ENCODE measurements around the gene ARL15.
"Not testable (repeated sequence)": the region's sequence is repeated elsewhere in the genome, so short reads cannot be mapped to it uniquely, and the experiment has no call there.

ARL15 gene

DNA sequence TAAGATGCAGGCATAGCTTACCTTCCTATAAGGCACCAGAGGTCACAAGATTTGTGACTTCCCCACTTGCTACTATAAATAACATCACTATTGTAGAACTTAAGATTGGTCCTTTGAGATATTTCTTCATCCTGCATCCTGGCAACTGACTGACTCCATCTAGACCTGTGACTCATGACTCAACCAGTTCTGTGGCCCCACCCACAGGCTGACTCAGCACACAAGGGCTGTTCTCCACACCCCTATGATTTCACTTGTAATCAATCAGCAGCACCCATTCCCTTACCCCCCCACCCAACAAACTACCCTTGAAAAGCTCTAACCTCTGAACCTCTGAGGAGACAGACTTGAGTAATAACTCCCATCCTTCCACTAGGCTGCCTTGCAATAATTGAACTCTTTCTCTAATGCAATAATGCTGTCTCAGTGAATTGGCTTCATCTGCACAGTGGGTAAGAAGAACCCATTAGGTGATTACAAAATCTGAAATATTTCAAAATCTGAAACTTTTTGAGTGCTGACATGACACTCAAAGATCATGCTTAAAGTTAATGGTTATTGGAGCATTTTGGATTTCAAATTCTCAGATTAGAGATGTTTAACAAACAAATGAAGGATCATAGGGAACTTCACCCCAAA, 296.7 kb downstream of the ARL15 start:
- no peak for DNase-seq

- no peak for DNase-seq
These were observed 300.5 kb downstream of the ARL15 start for GRCh38 chr5:54009828-54010227.

DNA sequence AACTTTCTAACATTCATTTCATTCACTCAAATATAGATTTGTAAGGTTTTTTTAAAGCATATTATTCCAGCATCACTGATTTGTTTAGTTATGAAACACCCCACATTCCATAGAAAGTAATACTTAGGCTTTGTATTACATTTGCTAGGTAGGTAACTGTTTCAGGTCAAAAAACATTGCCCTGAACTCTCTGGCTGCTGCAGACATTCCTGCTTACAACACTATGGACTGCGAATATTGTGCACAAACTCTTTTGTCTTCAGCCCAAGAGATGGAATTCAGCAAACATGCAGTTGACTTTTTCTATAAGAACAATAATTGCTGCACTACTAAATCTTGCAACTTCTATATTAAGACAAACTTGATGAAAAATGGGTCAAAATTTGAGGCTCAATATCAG, 301.0 kb downstream of the ARL15 start:
- no peak for DNase-seq

GRCh38 chr5:54007827-54008777, 302.3 kb downstream of the ARL15 start:
- DNase-seq, result no peak

- DNase-seq, result no peak
These were observed 305.7 kb downstream of the ARL15 start for GRCh38 chr5:54004697-54005096.

DNA sequence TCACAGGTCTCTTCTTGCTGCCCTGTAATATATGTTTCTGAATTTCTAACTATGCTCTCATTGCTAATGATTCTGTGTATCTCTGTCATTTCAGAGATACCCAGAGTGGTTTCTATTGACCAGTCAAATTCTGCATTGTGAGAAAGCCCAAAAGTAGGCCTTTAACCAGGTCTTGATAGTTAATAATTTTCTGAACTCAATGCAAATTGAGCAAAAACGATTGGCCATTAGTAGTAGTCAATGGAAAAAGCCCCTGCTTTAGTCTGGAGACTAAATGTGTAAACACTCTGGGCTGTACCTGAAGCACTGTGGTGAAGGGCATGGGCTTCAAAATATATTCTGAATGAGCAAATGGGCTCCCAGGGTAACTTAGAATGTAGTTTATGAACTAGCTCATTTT, 307.6 kb downstream of the ARL15 start:
- no peak for DNase-seq

DNA sequence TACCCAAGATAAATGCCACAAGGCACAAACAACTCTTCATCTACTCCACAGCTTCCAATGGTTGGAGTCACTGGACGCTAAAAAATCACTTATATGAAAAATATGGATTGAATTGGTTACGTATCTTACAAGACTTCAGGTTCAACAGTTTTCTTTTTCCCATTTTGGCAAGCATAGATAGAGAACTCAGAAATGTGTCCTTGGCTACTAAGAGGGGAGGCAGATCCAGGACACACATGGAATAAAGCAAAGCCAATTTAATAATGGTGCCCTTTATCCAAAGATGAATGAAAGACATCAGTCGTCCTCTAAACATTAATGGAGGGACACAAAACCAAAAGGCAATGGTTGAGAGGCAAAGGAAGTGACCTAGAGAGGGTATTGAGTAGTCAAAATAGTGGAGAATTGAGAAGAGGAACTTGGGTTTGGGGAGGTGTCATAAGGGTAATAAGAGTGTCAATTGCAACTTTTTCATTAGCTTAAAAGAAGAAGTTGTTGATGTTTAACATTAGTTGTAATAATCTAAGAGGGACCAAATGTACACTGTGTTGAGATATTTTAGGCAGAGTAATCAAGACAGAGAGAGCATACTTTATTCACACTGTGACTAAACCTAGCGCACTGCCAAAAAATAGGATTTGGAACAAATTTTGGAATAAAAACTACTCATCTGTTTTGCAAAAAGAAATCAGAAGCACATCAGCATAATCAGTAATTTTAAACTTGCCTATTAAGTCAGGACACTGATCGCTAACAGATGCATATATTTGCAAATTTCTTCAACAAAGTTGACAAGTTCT, 308.2 kb downstream of the ARL15 start:
- DNase-seq, result no peak

DNA sequence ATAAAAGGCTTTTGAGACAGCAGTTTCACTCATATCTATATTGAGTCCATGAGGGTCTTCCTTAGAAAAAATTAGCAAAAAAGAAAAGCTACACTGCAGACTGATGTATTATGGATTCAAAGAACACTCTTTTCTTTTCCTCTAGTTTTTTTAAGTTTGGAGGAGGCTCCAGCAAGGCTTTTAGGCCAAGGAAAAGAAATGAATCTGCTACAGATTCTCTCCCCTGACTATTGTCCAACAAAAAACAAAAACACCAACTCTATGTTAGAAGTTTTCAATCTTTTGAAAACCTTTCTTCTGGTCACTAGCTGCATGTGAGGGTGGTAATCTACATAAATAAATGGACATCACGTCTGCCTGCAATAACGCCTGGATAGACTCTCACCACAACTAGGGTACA, 310.4 kb downstream of the ARL15 start:
- no peak for DNase-seq

DNA sequence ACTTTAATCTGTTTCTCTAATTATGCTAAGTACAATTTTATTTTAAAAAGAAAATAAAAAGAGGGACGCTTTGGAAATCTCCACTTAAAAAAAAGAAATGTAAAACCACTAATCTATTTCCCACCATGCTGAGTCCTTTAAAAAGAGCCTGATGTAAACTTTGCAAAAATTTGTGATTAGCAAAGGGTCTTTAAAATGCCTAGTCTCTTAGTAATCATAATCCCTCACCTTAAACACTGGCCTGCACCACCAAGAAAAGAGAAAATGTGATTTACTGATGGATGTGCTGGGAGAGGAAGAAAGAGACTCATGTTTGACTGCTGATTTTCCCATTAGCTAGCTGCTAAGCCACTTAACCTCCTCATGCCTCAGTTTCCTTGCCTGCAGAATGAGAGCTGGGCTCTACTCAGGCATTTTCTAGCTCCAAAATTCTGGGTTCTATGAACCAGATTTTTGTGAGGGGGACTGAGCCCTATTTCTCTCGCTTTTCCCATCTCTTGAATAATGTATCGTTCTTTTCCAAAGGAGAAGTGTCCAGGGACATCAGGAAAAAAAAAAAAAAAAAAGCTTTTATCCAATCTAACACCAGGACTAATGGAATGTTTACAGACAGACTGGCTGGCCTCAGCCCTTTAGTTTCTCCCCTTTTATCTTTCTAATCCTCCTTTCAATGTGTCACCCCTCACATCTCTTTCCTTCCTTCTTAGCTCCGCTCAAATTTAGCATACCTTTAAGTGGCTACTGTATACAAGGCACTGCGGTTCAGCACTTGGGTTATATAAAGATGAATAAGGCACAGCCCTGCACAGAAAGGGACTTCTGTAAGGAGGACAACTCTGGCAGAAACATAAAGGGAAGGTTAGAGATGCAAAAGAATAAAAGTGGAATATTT, 312.4 kb downstream of the ARL15 start:
- no peak for DNase-seq

- no peak for DNase-seq
These were observed 314.4 kb downstream of the ARL15 start for GRCh38 chr5:53996008-53996407.

- DNase-seq, result no peak
These were observed 316.2 kb downstream of the ARL15 start for GRCh38 chr5:53994148-53994547.

- no peak for DNase-seq
These were observed 318.4 kb downstream of the ARL15 start for GRCh38 chr5:53991942-53992341.

GRCh38 chr5:53987101-53987500, 323.3 kb downstream of the ARL15 start:
- no peak for DNase-seq

- DNase-seq, result no peak
These were observed 324.6 kb downstream of the ARL15 start for GRCh38 chr5:53985796-53986195.

- no peak for DNase-seq
These were observed 325.4 kb downstream of the ARL15 start for GRCh38 chr5:53984971-53985370.

DNA sequence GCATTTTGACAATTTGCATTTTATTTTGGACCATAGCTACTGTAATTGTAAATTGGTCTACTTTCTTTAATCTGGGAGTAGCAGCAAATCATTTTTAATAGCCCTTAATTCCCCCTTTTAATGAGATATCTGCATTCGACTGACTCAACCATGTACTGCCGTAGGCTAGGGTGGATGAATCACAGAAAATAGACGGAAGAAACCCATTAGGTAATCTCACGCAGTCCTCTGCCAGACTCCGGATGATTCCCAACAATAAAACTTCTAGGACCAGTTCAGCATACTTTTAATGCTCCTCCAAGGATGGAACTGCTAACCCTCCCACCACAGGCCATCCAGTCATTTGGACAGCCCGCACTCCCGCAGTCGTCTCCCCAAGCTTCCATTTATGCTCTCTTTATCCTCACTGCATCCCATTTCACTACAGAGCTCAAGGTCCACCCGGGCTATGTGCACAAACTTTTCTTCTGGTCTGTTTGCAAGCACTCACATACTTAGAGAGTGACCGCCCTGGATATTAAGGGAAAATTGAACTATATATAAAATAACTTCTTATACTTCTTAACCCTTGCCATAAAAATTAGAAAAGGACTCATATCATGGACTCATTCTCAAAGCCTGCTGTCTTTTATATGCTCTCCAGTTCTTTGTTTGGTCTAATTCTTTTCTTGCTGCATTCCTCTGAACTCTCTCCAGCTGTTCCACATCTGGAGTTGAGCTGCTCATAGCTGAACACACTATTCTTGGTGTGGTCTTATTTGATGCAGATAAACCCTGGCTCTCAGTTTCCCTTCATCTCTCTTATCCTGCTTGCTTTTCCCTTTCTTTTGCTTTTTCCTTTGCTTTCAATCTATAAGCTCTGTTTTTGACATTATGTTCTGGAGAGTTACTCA, 326.6 kb downstream of the ARL15 start:
- DNase-seq, result no peak

DNA sequence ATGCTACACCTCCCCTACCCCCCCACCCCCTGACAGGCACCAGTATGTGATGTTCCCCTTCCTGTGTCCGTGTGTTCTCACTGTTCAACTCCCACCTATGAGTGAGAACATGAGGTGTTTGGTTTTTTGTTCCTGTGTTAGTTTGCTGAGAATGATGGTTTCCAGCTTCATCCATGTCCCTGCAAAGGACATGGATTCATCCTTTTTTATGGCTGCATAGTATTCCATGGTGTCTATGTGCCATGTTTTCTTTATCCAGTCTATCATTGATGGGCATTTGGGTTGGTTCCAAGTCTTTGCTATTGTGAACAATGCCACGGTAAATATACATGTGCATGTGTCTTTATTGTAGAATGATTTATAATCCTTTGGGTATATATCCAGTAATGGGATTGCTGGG, 328.1 kb downstream of the ARL15 start:
- DNase-seq, result not testable (repeated sequence)

GRCh38 chr5:53980061-53980460, 330.3 kb downstream of the ARL15 start:
- DNase-seq, result no peak

DNA sequence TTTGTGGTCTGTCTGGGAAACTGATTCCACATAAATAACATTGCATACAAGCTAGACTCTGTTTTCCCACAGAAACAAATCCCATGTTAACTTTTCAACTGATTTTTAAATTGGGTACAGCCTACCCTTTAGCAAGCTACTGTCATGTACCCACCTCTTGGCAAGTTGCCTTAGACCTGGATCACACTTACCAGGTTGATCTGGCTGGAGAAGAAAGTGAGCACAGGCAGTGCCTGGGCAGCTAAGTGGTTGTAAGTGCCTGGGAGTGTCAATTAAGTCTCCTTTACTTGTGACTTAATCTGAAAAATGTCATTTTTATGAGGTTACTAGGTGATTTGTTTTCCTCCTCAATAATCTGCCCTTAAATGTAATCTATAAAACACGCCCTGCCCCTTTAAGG, 336.4 kb downstream of the ARL15 start:
- no peak for DNase-seq

GRCh38 chr5:53972314-53972713, 338.1 kb downstream of the ARL15 start:
- no peak for DNase-seq

GRCh38 chr5:53971551-53971950, 338.8 kb downstream of the ARL15 start:
- DNase-seq, result no peak

Data from cortex of kidney (tissue), 1 donor.